ENCODE results near the gene OSER1. TPM values are rescaled to one million over a fixed set of nuclear protein-coding genes. Genes with fewer than 3 reads are reported as not detected.

Gene OSER1
- polyA plus RNA-seq, 1 of the 3 experiments (the other 2 are of a cell fraction), result 22.3 TPM

DNA sequence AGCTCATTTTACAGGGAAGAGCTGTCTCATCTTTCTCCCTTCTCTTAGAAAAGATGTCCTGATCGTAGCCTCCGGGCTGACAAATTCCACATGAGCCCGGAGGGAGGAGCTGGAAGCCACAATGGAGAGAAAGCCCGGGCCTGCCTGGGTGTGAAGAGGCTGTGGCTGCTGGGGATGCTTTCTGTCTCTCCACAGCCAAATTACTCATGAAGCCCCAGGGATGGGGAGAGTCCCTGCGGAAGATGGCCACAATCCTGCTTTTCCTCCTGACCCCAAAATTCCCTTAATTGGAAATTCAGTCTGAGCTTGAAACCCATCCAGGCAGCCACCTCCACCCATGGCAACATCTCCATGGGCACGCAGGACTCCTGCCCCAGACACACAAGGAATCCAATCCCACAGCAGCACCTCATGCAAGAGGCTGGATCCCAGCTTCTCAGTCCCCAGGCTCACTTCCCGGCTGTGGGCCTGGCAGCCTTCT, 56.0 kb downstream of the OSER1 start:
- H2AFZ ChIP-seq (ENCODE audit: low read depth), result no peak overlapping the region
- H3K27ac ChIP-seq (ENCODE audit: low read depth in 2 of 2, low read length in 1 of 2), result no peak overlapping the region
- no peak overlapping the region for H3K4me2 ChIP-seq
- no peaks in the 10 kb centered on the region for H3K9me3 ChIP-seq
- ChIA-PET POLR2A (no interaction called here), CTCF (interaction anchor here (2.1 to 2.5 kb wide), 2 partner anchors 35 to 38 kb away, joined by 9 to 12 read pairs; no protein-coding TSS in a partner anchor)
- H3K27me3 ChIP-seq (ENCODE audit: insufficient read depth), result no peaks in the 10 kb centered on the region
- H3K9me2 ChIP-seq, result no peaks in the 10 kb centered on the region
- 46% methylated on average over 3 of the region's 7 CpGs for WGBS (ENCODE audit: low lambda C conversion rate)
- H3K36me3 ChIP-seq (replicated peaks in 1 of 2; ENCODE audit: control insufficient read depth in 1 of 2, insufficient read depth in 2 of 2, low read length in 1 of 2), result peaks cover 0 to 3% of the 10 kb centered on the region in 2 experiments
- TF ChIP-seq ELF1 (IDR thresholded peaks at IDR 0.05) (no peak), CHD2 (IDR thresholded peaks at IDR 0.05; ENCODE audit: low read length, partially characterized antibody) (no peak), RAD21 (IDR thresholded peaks at IDR 0.05; ENCODE audit: low read length) (no peak), EZH2phosphoT487 (IDR thresholded peaks at IDR 0.05; ENCODE audit: borderline replicate concordance, low read depth) (no peak), FOSL2 (IDR thresholded peaks at IDR 0.05; ENCODE audit: borderline replicate concordance, low read depth) (no peak), MXI1 (IDR thresholded peaks at IDR 0.05; ENCODE audit: low read depth, low read length) (no peak), FOXJ3 (CRISPR knock-in tag; IDR thresholded peaks at IDR 0.05) (no peak), GATA2 (CRISPR knock-in tag; IDR thresholded peaks at IDR 0.05) (no peak), FOXM1 (IDR thresholded peaks at IDR 0.05; ENCODE audit: low read depth) (no peak), RCOR1 (IDR thresholded peaks at IDR 0.05; ENCODE audit: low read length) (no peak), RFX5 (IDR thresholded peaks at IDR 0.05; ENCODE audit: low read length) (no peak), GABPA (IDR thresholded peaks at IDR 0.05; ENCODE audit: low read depth) (no peak), SMC3 (IDR thresholded peaks at IDR 0.05; ENCODE audit: low read depth, low read length) (no peak)
- TF ChIP-seq, protein P1, sequence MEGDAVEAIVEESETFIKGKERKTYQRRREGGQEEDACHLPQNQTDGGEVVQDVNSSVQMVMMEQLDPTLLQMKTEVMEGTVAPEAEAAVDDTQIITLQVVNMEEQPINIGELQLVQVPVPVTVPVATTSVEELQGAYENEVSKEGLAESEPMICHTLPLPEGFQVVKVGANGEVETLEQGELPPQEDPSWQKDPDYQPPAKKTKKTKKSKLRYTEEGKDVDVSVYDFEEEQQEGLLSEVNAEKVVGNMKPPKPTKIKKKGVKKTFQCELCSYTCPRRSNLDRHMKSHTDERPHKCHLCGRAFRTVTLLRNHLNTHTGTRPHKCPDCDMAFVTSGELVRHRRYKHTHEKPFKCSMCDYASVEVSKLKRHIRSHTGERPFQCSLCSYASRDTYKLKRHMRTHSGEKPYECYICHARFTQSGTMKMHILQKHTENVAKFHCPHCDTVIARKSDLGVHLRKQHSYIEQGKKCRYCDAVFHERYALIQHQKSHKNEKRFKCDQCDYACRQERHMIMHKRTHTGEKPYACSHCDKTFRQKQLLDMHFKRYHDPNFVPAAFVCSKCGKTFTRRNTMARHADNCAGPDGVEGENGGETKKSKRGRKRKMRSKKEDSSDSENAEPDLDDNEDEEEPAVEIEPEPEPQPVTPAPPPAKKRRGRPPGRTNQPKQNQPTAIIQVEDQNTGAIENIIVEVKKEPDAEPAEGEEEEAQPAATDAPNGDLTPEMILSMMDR (IDR thresholded peaks at IDR 0.05), result no peak
- TF ChIP-seq, protein P2, sequence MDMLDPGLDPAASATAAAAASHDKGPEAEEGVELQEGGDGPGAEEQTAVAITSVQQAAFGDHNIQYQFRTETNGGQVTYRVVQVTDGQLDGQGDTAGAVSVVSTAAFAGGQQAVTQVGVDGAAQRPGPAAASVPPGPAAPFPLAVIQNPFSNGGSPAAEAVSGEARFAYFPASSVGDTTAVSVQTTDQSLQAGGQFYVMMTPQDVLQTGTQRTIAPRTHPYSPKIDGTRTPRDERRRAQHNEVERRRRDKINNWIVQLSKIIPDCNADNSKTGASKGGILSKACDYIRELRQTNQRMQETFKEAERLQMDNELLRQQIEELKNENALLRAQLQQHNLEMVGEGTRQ (IDR thresholded peaks at IDR 0.05; ENCODE audit: borderline replicate concordance, low read depth, low read length), result no peak
- TF ChIP-seq, protein P3, sequence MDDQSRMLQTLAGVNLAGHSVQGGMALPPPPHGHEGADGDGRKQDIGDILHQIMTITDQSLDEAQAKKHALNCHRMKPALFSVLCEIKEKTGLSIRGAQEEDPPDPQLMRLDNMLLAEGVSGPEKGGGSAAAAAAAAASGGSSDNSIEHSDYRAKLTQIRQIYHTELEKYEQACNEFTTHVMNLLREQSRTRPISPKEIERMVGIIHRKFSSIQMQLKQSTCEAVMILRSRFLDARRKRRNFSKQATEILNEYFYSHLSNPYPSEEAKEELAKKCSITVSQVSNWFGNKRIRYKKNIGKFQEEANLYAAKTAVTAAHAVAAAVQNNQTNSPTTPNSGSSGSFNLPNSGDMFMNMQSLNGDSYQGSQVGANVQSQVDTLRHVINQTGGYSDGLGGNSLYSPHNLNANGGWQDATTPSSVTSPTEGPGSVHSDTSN (IDR thresholded peaks at IDR 0.05), result no peak
- TF ChIP-seq, protein P4, sequence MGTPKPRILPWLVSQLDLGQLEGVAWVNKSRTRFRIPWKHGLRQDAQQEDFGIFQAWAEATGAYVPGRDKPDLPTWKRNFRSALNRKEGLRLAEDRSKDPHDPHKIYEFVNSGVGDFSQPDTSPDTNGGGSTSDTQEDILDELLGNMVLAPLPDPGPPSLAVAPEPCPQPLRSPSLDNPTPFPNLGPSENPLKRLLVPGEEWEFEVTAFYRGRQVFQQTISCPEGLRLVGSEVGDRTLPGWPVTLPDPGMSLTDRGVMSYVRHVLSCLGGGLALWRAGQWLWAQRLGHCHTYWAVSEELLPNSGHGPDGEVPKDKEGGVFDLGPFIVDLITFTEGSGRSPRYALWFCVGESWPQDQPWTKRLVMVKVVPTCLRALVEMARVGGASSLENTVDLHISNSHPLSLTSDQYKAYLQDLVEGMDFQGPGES (IDR thresholded peaks at IDR 0.05; ENCODE audit: low read depth, low read length), result no peak
- TF ChIP-seq, protein P5, sequence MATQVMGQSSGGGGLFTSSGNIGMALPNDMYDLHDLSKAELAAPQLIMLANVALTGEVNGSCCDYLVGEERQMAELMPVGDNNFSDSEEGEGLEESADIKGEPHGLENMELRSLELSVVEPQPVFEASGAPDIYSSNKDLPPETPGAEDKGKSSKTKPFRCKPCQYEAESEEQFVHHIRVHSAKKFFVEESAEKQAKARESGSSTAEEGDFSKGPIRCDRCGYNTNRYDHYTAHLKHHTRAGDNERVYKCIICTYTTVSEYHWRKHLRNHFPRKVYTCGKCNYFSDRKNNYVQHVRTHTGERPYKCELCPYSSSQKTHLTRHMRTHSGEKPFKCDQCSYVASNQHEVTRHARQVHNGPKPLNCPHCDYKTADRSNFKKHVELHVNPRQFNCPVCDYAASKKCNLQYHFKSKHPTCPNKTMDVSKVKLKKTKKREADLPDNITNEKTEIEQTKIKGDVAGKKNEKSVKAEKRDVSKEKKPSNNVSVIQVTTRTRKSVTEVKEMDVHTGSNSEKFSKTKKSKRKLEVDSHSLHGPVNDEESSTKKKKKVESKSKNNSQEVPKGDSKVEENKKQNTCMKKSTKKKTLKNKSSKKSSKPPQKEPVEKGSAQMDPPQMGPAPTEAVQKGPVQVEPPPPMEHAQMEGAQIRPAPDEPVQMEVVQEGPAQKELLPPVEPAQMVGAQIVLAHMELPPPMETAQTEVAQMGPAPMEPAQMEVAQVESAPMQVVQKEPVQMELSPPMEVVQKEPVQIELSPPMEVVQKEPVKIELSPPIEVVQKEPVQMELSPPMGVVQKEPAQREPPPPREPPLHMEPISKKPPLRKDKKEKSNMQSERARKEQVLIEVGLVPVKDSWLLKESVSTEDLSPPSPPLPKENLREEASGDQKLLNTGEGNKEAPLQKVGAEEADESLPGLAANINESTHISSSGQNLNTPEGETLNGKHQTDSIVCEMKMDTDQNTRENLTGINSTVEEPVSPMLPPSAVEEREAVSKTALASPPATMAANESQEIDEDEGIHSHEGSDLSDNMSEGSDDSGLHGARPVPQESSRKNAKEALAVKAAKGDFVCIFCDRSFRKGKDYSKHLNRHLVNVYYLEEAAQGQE (IDR thresholded peaks at IDR 0.05; ENCODE audit: low read depth, low read length), result no peak
- TF ChIP-seq, protein P6, sequence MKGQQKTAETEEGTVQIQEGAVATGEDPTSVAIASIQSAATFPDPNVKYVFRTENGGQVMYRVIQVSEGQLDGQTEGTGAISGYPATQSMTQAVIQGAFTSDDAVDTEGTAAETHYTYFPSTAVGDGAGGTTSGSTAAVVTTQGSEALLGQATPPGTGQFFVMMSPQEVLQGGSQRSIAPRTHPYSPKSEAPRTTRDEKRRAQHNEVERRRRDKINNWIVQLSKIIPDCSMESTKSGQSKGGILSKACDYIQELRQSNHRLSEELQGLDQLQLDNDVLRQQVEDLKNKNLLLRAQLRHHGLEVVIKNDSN (IDR thresholded peaks at IDR 0.05; ENCODE audit: borderline replicate concordance, low read depth), result no peak
- TF ChIP-seq, protein P7, sequence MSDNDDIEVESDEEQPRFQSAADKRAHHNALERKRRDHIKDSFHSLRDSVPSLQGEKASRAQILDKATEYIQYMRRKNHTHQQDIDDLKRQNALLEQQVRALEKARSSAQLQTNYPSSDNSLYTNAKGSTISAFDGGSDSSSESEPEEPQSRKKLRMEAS (IDR thresholded peaks at IDR 0.05; ENCODE audit: low read depth), result no peak
- H4K20me1 ChIP-seq (ENCODE audit: insufficient read depth), result no peaks in the 10 kb centered on the region
- no peak for DNase-seq
- H3K4me3 ChIP-seq (ENCODE audit: low read depth in 2 of 2, low read length in 1 of 2), result no peak overlapping the region
- no peak overlapping the region for H3K9ac ChIP-seq
- H3F3A ChIP-seq (replicated peaks; ENCODE audit: insufficient read depth), result no peaks in the 10 kb centered on the region
- H3K79me2 ChIP-seq (ENCODE audit: insufficient read depth), result no peaks in the 10 kb centered on the region
- H3K4me1 ChIP-seq (ENCODE audit: control insufficient read depth in 1 of 2, insufficient read depth in 2 of 2, low read depth in 1 of 2, low read length in 1 of 2), result no peaks in the 10 kb centered on the region

Measured in SK-N-SH (cell line).